ENCODE data around the gene NMBR. TPM values are rescaled to one million over a fixed set of nuclear protein-coding genes. Genes with fewer than 3 reads are reported as not detected.
"Not testable (repeated sequence)": the region's sequence is repeated elsewhere in the genome, so short reads cannot be mapped to it uniquely, and the experiment has no call there.

NMBR gene
- total RNA-seq, 1 experiment from 2014 or later: not detected

- POLR2A ChIA-PET (ENCODE audit: unreplicated experiment): no interaction called here
- no peaks in the 10 kb centered on the region for H3K9me3 ChIP-seq (ENCODE audit: low read length)
- no peaks in the 10 kb centered on the region for H3K36me3 ChIP-seq (ENCODE audit: low read depth, low read length)
- H3K4me3 ChIP-seq (ENCODE audit: low read length): no peak overlapping the region
- H2AFZ ChIP-seq (ENCODE audit: low read length): no peak overlapping the region
- no peak overlapping the region for H3K9ac ChIP-seq (ENCODE audit: low read length)
- CTCF ChIA-PET: no interaction called here
- H4K20me1 ChIP-seq (ENCODE audit: low read length): no peaks in the 10 kb centered on the region
- intact Hi-C loops (cut with micrococcal nuclease): no loop called here
- H3K79me2 ChIP-seq (ENCODE audit: low read length): no peaks in the 10 kb centered on the region
- DNase-seq: no peak
- H3K4me1 ChIP-seq (ENCODE audit: insufficient read depth, low read length): no peaks in the 10 kb centered on the region
- no peak overlapping the region for H3K4me2 ChIP-seq (ENCODE audit: low read length)
- no TSS peak for BruUV-seq (replicated peaks)
- H3K9me2 ChIP-seq (replicated peaks; ENCODE audit: low read length): no peaks in the 10 kb centered on the region
- no peak overlapping the region for H3K27ac ChIP-seq (ENCODE audit: low read length)
- TF ChIP-seq EZH2phosphoT487 (IDR thresholded peaks at IDR 0.05; ENCODE audit: borderline replicate concordance, low read length) (no peak), EZH2 (IDR thresholded peaks at IDR 0.05; ENCODE audit: low read length, unreplicated experiment) (no peak)
- TF ChIP-seq, protein P1, sequence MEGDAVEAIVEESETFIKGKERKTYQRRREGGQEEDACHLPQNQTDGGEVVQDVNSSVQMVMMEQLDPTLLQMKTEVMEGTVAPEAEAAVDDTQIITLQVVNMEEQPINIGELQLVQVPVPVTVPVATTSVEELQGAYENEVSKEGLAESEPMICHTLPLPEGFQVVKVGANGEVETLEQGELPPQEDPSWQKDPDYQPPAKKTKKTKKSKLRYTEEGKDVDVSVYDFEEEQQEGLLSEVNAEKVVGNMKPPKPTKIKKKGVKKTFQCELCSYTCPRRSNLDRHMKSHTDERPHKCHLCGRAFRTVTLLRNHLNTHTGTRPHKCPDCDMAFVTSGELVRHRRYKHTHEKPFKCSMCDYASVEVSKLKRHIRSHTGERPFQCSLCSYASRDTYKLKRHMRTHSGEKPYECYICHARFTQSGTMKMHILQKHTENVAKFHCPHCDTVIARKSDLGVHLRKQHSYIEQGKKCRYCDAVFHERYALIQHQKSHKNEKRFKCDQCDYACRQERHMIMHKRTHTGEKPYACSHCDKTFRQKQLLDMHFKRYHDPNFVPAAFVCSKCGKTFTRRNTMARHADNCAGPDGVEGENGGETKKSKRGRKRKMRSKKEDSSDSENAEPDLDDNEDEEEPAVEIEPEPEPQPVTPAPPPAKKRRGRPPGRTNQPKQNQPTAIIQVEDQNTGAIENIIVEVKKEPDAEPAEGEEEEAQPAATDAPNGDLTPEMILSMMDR (conservative IDR thresholded peaks at IDR 0.05; ENCODE audit: low read depth, low read length): no peak
- H3F3A ChIP-seq (ENCODE audit: low read length, unreplicated experiment): no peaks in the 10 kb centered on the region
- no peak for ATAC-seq
- no peaks in the 10 kb centered on the region for H3K27me3 ChIP-seq (ENCODE audit: low read length)
These were observed 29.6 kb downstream of the NMBR start for GRCh38 chr6:142117366-142117765.

DNA sequence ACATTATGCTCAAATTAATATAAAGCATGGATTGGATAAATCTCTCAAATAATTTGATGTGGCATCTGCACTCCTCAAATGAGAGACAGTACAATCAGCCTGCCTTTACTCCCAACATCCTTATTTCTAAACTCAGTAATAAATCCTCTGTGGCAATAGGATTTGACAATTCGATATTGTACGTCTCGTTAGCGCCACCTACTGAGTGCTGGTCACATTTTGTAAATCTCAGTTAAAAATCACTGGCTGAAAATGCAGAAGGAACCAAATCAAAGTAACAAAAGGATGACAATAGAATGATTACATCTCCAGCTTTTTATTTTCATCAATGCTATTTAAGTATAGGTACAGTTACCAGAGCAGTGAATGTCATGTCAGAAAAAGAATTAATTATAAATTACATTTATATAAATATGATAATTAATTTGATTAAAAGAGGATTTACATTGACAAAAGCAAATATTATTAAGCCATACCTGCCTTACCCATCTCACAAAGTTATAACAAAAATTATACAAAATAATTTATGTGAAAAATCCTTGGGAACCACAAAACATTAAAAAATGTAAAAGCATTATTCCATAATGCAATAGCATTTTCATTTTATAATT lies 34.4 kb downstream of the NMBR start:
- Histone ChIP-seq H3K27me3 (ENCODE audit: low read length) (no peaks in the 10 kb centered on the region), H3K9me3 (ENCODE audit: low read length) (no peaks in the 10 kb centered on the region), H3K9me2 (replicated peaks; ENCODE audit: low read length) (no peaks in the 10 kb centered on the region), H3F3A (ENCODE audit: low read length, unreplicated experiment) (no peaks in the 10 kb centered on the region), H2AFZ (ENCODE audit: low read length) (no peak overlapping the region), H3K4me1 (ENCODE audit: insufficient read depth, low read length) (no peaks in the 10 kb centered on the region), H3K4me3 (ENCODE audit: low read length) (no peak overlapping the region), H3K36me3 (ENCODE audit: low read depth, low read length) (no peaks in the 10 kb centered on the region), H3K27ac (ENCODE audit: low read length) (no peak overlapping the region), H3K79me2 (ENCODE audit: low read length) (no peaks in the 10 kb centered on the region), H3K4me2 (ENCODE audit: low read length) (no peak overlapping the region), H4K20me1 (ENCODE audit: low read length) (no peaks in the 10 kb centered on the region), H3K9ac (ENCODE audit: low read length) (no peak overlapping the region)
- TF ChIP-seq EZH2phosphoT487 (IDR thresholded peaks at IDR 0.05; ENCODE audit: borderline replicate concordance, low read length): no peak
- no peak for TF ChIP-seq EZH2 (IDR thresholded peaks at IDR 0.05; ENCODE audit: low read length, unreplicated experiment)
- TF ChIP-seq, protein P1 (conservative IDR thresholded peaks at IDR 0.05; ENCODE audit: low read depth, low read length): peak; percentile 78
- ATAC-seq (no peak), DNase-seq (peak; percentile 84)
- POLR2A ChIA-PET (ENCODE audit: unreplicated experiment): no interaction called here
- CTCF ChIA-PET: no interaction called here
- BruUV-seq (replicated peaks): no TSS peak
- intact Hi-C loops (cut with micrococcal nuclease): loop anchor here (1.0 to 5.0 kb wide), 3 partner anchors 65 to 435 kb away; no protein-coding TSS in a partner anchor

DNA sequence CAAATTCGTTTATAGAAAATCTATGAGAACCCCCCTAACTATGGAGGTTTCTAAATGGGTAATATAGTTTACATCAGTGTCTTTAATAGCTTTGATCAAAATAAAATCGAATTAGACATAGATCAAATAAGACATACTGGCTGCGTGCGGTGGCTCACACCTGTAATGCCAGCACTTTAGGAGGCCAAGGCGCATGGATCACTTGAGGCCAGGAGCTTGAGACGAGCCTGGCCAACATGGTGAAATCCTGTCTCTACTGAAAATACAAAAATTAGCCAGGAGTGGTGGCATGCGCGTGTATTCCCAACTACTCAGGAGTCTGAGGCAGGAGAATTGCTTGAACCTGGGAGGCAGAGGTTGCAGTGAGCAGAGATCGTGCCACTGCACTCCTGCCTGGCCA lies 36.1 kb downstream of the NMBR start:
- H2AFZ ChIP-seq (ENCODE audit: low read length); CTCF ChIA-PET; H3K4me1 ChIP-seq (ENCODE audit: insufficient read depth, low read length); DNase-seq; H3F3A ChIP-seq (ENCODE audit: low read length, unreplicated experiment); H4K20me1 ChIP-seq (ENCODE audit: low read length); H3K36me3 ChIP-seq (ENCODE audit: low read depth, low read length); POLR2A ChIA-PET (ENCODE audit: unreplicated experiment); H3K9me3 ChIP-seq (ENCODE audit: low read length); H3K9ac ChIP-seq (ENCODE audit: low read length); H3K79me2 ChIP-seq (ENCODE audit: low read length); H3K27ac ChIP-seq (ENCODE audit: low read length); H3K27me3 ChIP-seq (ENCODE audit: low read length); H3K9me2 ChIP-seq (replicated peaks; ENCODE audit: low read length); BruUV-seq (replicated peaks); H3K4me3 ChIP-seq (ENCODE audit: low read length); ATAC-seq; H3K4me2 ChIP-seq (ENCODE audit: low read length): not testable (repeated sequence)
- intact Hi-C loops (cut with micrococcal nuclease): loop anchor here (5.0 kb wide), 1 partner anchor 64 kb away; no protein-coding TSS in a partner anchor

DNA sequence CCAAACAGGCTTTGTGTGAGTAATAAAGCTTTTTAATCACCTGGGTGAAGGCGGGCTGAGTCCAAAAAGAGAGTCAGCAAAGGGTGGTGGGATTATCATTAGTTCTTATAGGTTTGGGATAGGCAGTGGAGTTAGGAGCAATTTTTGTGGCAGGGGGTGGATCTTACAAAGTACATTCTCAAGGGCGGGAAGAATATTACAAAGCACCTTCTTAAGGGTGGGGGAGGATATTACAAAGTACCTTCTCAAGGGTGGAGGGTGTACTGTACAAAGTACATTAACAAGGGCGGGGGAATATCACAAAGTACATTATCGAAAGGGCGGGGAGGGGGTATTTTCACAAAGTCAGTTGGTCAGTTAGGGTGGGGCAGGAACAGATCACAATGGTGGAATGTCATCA lies 42.1 kb downstream of the NMBR start:
- H3K4me3 ChIP-seq (ENCODE audit: low read length); H3K27me3 ChIP-seq (ENCODE audit: low read length); H3K9ac ChIP-seq (ENCODE audit: low read length); BruUV-seq (replicated peaks); H3K9me3 ChIP-seq (ENCODE audit: low read length); H4K20me1 ChIP-seq (ENCODE audit: low read length); H3K79me2 ChIP-seq (ENCODE audit: low read length); POLR2A ChIA-PET (ENCODE audit: unreplicated experiment); DNase-seq; ATAC-seq; H3K27ac ChIP-seq (ENCODE audit: low read length); H3K4me2 ChIP-seq (ENCODE audit: low read length); H3K4me1 ChIP-seq (ENCODE audit: insufficient read depth, low read length); H3K9me2 ChIP-seq (replicated peaks; ENCODE audit: low read length); CTCF ChIA-PET; intact Hi-C loops (cut with micrococcal nuclease); H3K36me3 ChIP-seq (ENCODE audit: low read depth, low read length); H3F3A ChIP-seq (ENCODE audit: low read length, unreplicated experiment); H2AFZ ChIP-seq (ENCODE audit: low read length): not testable (repeated sequence)
